NCI-H526 (cell line): Measurements from ENCODE around the gene FHIT.

Experiments
- DNase-seq, 2 experiments: peaks; one replicate each; lab custom pipeline; 2025; lab: John Stamatoyannopoulos, UW

FHIT gene

DNA sequence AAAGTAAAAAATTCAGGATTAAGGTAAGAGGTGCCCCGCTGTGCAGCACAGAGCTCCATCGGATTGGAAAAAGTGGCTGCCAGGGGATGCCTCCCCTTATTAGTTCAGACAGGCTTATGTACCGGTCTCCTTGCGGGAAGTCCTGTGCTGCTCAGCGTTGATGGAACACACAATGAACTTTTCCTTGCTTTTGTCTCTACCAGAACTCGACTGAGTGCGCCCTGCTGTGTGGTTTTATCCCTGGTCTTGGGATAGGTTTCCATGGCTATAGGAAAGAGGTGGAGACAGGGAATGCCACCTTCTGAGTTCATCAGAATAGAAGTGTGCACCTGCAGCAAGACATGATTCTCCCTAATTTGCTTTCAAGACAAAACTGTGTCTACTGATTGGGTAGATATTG lies 1455.5 kb downstream of the FHIT start:
- DNase-seq: no peak

DNA sequence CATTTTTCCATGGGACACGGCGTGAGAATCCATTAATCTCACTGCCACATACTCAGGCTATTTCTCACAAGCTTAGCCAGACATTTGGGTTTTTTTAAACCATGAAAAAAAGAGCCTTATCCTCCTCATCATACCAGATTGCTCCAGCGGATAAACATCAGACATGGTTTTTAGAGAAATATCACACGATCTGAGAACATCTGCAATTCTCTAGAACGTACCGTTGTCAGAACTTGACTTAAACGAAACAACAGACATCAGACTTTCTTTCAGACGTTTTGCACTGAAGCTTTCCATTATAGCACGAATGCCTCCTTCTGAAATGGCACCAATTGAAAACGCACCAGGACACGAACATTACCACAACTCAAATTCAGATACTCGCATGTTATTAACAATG lies 1457.3 kb downstream of the FHIT start:
- DNase-seq: no peak

- DNase-seq: no peak
Observed at GRCh38 chr3:59791774-59792308, 1459.4 kb downstream of the FHIT start.

- no peak for DNase-seq
Observed at GRCh38 chr3:59790241-59790640, 1461.0 kb downstream of the FHIT start.

DNA sequence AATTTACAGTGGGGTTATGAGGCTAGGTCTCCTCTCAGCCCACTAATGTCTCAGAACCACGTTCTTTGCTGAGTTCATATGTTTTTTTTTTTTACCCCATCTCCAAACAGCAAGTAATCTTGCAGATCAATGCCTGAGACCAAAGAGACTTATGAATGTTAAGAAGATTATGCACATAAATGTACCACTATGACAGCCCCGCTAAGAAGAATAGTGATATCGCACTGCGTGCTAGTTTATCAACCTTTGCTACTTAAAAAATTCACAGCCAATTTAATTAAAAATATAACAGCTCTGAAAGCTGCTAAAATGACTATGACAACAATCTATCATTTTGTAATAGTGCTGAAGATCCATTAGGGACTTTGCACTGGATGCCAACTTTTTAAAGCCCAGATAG lies 1462.5 kb downstream of the FHIT start:
- DNase-seq: no peak

GRCh38 chr3:59788133-59788532 lies 1463.1 kb downstream of the FHIT start:
- DNase-seq: no peak

- no peak for DNase-seq
Observed at GRCh38 chr3:59786374-59786773, 1464.9 kb downstream of the FHIT start.

- no peak for DNase-seq
Observed at GRCh38 chr3:59784164-59784563, 1467.1 kb downstream of the FHIT start.

DNA sequence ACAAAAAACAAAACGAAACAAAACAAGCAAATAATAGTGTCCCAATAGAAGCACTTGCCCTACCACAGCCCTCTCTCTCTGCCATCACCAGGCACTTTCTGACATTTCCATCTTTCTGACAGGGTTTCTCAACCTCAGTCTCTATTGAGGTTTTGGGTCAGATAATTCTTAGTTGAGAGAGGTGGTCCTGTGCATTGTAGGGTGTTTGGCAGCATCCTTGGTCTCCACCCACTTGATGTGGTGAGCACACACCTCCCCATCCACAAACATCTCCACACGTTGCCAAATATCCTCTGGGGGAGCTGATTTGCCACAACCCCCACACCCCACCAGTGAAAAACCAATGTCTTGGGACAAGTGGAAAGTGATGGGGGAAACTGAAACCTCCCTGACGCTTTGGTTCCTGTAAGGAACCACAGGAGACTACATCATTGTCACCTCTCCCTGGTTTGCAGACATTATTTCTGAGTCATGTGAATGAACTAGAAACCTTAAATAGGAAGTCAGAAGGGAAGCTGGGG lies 1467.7 kb downstream of the FHIT start:
- DNase-seq: no peak

- no peak for DNase-seq
Observed at GRCh38 chr3:59782664-59783063, 1468.6 kb downstream of the FHIT start.

DNA sequence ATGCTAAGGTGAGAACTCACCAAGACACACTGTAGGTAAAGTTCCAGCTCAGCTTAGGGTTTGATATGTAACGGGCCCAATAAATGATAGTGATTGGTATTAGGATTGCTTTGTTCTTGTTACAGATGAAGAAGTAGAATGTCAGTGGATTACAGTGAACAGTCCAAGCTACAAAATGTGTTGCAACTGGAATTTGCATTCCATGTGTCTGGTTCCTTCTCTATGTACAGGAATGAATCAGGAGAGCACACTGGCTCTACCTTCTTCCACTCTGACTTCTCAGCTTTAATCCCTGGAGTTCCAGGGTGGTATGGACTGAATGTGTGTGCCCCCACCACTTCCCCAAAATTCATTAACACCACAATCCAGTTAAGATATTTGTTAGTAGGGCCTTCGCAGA lies 1471.0 kb downstream of the FHIT start:
- no peak for DNase-seq

GRCh38 chr3:59779260-59779659 lies 1472.0 kb downstream of the FHIT start:
- no peak for DNase-seq

- DNase-seq: no peak
Observed at GRCh38 chr3:59777667-59778077, 1473.6 kb downstream of the FHIT start.

DNA sequence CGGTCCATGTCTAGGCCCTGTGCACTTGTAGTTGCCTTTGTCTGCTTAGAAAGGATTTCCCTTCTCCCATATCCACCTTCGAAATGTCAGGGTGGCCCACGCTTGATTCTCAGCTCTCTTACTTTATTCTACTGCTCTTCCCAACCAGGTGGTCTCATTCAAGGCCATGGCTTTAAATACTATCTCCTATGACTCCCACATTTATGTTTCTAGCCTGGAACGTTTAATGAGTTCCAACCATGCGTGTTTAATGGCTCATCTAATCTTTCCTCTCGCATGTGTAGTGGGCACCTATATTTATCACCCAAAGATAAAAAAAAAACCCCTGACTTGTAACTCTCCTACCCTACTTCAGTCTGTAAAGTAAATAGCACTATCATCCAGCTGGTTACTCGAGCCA lies 1474.2 kb downstream of the FHIT start:
- no peak for DNase-seq

DNA sequence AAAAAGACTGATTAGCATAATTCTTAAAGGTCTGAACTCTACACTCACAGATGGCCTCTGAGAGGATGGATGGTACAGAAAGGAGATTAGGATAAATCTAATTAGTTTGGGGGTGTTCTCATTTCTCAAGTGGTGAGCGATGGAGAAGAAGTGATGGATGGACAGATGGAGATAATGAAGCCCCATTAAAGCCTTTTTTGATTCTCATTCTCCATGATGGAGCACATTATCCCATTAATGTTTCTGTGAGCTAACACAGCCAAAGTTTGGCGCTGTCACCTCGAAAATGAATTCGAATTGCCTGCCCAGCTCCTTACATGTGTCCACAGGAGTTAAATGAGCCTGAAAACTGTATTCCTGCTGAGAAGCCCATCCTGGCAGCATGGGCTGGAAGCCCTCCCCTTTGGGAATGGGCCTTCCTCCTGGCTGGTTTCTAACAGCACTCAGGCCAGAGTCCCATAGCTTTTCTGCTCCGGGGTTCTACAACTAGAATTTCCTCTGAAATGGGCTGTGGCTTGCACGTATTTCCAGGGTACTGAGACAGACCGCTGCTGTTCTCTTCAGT lies 1475.4 kb downstream of the FHIT start:
- DNase-seq: no peak

DNA sequence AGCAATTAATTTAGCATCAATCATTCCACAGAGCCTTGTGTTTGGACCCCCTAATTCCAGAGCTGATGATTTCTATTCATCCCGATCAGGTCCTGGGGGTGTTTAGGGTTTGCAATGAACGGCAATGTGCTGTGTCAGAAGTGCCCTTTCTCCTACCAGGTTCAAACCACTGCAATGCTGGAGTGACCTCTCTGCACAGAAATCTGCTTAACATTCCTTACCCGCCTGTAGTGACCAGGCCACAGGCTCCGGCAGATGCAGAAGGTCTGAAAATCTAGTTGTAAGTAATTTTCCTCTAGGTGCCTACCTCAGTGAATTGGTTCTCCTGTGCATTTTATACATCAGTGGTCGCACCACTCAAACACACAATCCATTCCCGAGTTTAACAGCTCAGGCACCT lies 1476.1 kb downstream of the FHIT start:
- no peak for DNase-seq

DNA sequence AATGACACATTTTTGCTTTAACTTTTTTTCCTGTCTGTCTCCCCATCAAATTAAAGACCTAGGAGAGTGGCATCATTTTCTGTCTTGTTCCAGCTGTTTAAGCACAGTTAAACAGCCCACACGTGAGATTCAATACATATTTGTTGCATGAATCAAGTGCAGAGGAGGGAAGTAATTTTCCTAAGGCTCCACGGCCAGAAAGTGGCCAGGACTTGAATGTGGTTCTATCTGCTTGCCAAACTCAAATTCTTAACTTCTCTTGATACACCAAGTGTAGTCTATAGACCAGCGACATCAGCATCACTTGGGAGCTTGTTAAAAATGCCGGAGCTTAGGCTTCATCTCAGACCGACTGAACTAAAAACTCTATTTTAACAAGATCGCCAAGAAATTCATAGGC lies 1476.6 kb downstream of the FHIT start:
- DNase-seq: no peak

DNA sequence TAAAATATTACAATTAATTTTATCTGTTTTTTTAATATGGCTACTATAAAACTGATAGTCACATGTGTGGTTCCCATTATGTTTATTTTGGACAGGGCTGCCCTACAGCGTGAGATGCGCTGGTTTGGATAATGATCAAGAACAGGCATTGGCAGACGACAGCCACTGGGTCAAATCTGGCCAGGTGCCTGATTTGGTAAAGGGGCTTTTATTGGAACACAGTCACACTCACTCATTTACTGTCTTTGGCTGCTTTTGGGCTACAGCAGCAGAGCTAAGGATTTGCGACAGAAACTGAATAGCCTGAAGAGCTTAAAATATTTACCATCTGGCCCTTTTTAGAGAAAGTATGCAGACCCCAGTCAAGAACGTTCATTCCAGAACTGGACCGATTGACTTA lies 1477.3 kb downstream of the FHIT start:
- no peak for DNase-seq

DNA sequence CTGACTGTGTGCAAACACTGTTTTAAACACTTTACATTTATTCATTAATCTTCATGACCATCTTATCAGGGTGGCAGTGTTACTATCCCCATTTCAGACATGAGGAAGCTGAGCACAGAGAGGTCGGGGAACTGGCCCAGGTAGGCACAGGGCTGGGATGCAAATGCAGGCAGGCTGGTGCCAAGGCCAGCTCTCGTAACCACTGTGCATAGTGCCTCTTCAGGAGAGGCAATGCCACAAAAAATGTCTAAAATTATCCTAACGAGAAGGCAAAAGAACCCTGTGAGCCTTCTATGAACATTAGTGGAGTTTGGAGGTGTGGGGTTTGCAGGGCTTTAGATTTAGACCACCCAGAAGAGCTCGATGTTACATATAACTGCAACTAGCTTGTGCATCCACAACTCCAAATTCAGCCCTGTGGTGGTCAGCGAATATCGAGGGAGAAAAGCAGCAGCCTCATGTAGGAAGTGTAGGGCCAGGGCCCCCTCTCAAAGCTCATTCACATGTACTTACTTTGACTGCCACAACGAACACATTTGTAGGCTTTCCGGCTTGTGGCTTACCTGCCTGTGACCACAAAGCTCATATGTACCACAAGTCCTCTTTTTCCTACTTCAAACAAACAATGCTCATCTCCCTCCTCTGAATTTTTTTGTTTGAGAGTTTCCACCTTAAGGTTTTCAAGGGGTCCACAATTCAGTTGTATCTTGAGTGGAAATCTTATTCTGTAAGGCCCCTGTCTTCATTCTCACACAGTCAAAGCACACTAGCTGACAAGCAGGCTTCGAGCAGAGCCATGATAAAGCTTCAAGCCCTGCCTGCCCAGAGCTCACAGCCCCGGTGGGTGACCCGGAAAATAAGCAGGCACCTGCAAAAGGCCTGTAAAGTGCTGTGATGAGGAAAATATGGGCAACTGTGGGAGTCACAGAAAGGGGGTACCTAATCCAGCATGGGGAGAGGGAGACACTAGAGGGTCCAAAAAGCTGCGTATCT lies 1478.5 kb downstream of the FHIT start:
- no peak for DNase-seq

GRCh38 chr3:59771768-59772181 lies 1479.5 kb downstream of the FHIT start:
- DNase-seq: no peak

DNA sequence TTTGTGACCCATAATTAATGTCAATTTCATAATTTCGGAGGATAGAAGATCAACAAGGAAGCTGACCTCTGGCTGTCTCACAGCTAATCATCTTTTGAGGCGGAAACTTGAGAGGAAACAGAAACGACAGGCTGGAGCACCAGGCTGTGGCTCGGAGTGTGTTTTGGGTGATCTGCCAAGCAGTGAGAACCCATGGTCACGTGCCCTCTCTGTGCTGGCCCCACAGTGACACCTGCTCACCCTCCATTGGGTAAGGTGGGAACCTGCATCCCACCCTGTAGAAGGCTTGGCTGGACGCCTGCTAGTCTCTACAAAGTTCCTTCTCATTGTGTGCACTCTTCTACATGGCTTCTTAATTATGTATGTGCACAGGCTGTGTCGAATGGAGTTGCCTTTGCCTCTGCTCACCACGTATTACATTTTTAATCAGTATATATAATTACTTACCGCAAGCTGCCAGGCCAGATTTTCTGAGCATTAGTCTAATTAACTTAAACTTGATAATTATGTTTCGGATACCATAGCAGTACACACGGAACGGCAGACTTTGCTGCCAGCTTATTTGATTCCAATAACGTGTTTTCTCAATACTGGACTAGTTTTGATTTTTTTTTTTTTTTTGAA lies 1482.0 kb downstream of the FHIT start:
- DNase-seq: no peak

DNA sequence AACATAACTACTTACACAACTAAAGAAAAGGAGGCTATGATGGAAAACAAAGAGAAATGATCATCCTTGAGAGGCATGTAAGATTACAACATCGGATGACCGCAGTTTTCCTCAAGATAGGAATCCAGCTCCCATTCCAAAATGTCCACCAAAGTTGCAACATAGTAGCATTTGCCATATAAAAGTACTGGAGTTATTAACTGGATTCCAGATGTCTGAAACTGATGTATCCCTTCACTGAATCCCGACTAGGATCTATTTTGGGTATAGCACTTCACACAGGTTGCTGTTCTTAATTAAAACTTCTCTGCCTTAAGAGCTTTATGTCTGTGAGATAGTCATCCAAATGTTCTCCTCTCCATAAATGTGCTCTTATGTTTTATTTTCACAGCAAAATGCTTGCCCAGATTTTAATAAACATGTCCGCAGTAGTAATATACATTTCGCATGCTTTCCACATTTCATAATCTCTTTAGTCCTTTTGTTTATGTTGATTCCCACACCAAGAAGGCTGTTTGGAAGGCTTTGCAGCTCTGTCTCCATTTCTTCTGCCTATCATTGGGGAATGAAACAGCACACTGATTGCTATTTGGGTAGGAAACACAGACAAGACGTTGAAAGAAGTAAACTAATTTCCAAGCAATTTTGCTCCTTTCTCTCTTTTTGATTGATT lies 1484.9 kb downstream of the FHIT start:
- DNase-seq: no peak
